Activated CD8-positive, alpha-beta T cell treated with anti-CD3 and anti-CD28 coated beads, Interleukin-2, amount 10 ng/mL, durations not matched to agents 7 days and 5 days (primary cell): ENCODE results near the gene KIF11. TPM values are rescaled to one million over a fixed set of nuclear protein-coding genes. Genes with fewer than 3 reads are reported as not detected.
A peak's percentile ranks its signal among the peaks of the same experiment; 100 is the strongest.

Source experiments
- ATAC-seq: fragments of 150-1000 bp; cut with Tn5 transposase; one replicate; pipeline ENCODE4 v1.10.0; 2021; ENCODE audit warnings: moderate library complexity
- CTCF ChIA-PET: fragments of 350-600 bp; sonication (Branson Sonifier 250); formaldehyde crosslinking; loops from one replicate; lab custom pipeline; 2021; ENCODE audit warnings: antibody characterized with exemption; lab: Charles Lee
- POLR2A ChIA-PET: fragments of 350-600 bp; sonication (Branson Sonifier 250); formaldehyde crosslinking; loops from one replicate; lab custom pipeline; 2021; ENCODE audit warnings: antibody characterized with exemption; lab: Charles Lee
- DNase-seq: peaks from one replicate; pipeline ENCODE4 v3.0.0-alpha.2; 2020
- H3K27ac Mint-ChIP-seq: one replicate; pipeline ENCODE4 v1.8.0; 2021; ENCODE audit warnings: mild to moderate bottlenecking, mixed read lengths
- H3K27me3 Mint-ChIP-seq: one replicate; pipeline ENCODE4 v1.8.0; 2021; ENCODE audit warnings: low read depth, mixed read lengths
- H3K36me3 Mint-ChIP-seq: one replicate; pipeline ENCODE4 v1.8.0; 2021; ENCODE audit warnings: low read depth, mixed read lengths
- H3K4me1 Mint-ChIP-seq: one replicate; pipeline ENCODE4 v1.8.0; 2021; ENCODE audit warnings: low read depth, mixed read lengths
- H3K4me3 Mint-ChIP-seq: one replicate; pipeline ENCODE4 v1.8.0; 2021; ENCODE audit warnings: mild to moderate bottlenecking, mixed read lengths
- H3K9me3 Mint-ChIP-seq: one replicate; pipeline ENCODE4 v1.8.0; 2022; ENCODE audit warnings: mixed read lengths; ENCODE audit not compliant: insufficient read depth
- total RNA-seq, 2 experiments: library from RNA; stranded (reverse); gene quantifications; one replicate each; pipeline ENCODE4 v1.2.3, GENCODE V29; 2021

Gene KIF11
- total RNA-seq, 2 experiments from 2014 or later = 85.2 to 87.0 TPM

DNA sequence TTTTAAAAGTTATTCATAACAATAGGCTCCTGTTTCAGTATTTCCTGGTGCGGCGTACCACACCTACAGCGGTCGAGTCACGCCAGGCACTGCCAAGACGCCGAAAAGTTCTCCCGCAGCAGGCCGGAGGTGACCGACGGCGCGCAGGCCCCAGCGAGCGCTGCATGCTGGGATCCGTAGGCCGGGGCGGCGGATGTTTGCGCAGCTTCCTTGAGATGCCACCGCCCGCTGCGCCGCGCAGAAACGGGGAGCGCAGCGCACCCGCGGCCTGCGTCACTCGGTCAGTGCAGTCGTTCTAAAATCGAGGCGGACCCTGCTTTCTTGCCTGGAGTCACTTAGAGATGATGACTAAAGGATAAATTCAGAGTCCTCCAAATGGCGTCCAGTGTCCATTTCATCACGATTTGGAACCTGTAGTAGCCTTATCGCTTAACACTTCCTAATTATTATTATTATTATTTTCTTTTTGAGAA lies 1.3 kb upstream of the KIF11 start:
- ATAC-seq (peak; percentile 79), DNase-seq (peak; percentile 93)
- Mint-ChIP-seq H3K36me3 (peaks cover 17% of the 10 kb centered on the region), H3K9me3 (no peaks in the 10 kb centered on the region), H3K4me1 (peaks cover 40% of the 10 kb centered on the region), H3K4me3 (peak overlapping the region; percentile 88), H3K27ac (peak overlapping the region; percentile 97), H3K27me3 (no peaks in the 10 kb centered on the region)
- POLR2A ChIA-PET = interaction anchor here (0.5 to 2.9 kb wide), 7 partner anchors 9 to 381 kb away, joined by 3 to 47 read pairs (median 3); partner anchors contain the start of genes CPEB3, IDE and MARCHF5
- CTCF ChIA-PET = interaction anchor here (1.2 to 2.5 kb wide), 3 partner anchors 17 to 74 kb away, joined by 3 to 38 read pairs (median 9); partner anchors contain the start of gene IDE

DNA sequence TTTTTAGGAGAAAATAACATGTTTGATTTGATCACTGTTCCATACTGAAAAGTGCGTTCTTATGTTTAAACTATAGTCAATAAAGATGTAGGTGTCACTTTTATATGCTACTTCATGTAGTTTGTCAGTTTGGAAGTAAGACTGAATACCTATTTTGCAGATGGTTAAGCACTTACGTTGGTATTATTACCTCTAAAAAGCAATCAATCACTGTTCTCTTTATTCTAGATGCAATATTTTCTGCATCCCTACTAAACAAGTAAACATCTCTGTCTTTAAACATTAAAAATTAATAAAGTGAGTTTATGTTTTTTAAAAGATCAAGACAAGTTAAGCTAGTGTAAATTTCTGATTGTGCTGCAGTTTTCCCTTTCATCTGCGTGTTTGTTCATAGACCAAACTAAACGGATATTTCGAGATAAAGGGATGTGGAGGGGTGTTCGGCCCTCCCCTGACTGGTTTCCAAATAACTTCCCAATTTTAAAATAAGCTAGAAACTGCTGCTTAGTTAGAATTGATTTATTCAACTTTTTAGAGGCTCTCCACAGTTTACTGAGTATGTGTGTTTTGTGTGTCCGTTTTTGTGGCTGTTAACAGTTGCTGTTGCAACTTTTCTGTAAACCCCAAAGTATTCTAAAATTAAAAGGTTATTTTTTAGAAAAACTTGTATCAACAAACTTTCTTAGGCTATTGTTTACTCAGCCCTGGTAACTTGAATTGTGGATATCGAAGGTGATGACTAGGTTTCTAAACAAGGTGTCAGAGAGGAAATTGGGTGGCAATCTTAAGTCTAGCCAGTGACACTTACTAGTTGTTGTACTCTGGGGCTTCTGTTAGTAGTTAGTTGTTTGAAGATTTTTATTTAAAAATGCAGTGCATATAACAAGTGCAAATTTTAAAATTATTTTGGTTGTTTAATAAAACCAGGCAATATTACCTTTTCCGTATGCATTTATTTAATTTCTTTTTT lies 974 bp downstream of the KIF11 start:
- POLR2A ChIA-PET = interaction anchor here (0.8 to 1.4 kb wide), 2 partner anchors 19 to 796 kb away, joined by 3 to 5 read pairs; partner anchors contain the start of genes IDE and TNKS2
- CTCF ChIA-PET = interaction anchor here (0.7 to 2.0 kb wide), 2 partner anchors 9 to 19 kb away, joined by 3 to 10 read pairs; partner anchors contain the start of gene IDE

DNA sequence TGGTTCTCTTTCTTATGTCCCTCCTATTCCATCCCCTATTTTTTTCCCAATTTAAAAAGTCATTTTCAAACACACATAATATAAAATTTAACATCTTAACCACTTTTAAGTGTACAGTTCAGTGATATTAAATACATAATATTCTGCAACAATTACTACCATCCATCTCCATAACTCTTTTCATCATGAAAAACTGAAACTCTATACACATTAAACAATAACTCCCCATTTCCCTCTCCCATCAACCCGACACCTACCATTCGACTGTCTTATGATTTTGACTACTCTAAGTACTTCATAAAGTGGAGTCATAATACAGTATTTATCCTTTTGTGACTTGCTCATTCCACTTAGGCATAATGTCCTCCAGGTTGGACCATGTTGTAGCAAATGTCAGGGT lies 2.6 kb downstream of the KIF11 start:
- DNase-seq = no peak
- H3K27me3 Mint-ChIP-seq = no peaks in the 10 kb centered on the region
- CTCF ChIA-PET = interaction anchor here (1.0 kb wide), 1 partner anchor 21 kb away, joined by 4 read pairs; the partner anchor contains the start of gene IDE
- peaks cover 32% of the 10 kb centered on the region for H3K36me3 Mint-ChIP-seq
- no peaks in the 10 kb centered on the region for H3K9me3 Mint-ChIP-seq
- peaks cover 58% of the 10 kb centered on the region for H3K4me1 Mint-ChIP-seq
- H3K4me3 Mint-ChIP-seq = peak overlapping the region; percentile 88
- H3K27ac Mint-ChIP-seq = peak overlapping the region; percentile 7
- POLR2A ChIA-PET = no interaction called here
- no peak for ATAC-seq

More for the DNA sequence above, 974 bp downstream of the KIF11 start:
- Mint-ChIP-seq H3K9me3 (no peaks in the 10 kb centered on the region), H3K4me1 (peaks cover 60% of the 10 kb centered on the region), H3K27ac (peak overlapping the region; percentile 97), H3K4me3 (peak overlapping the region; percentile 88), H3K36me3 (peaks cover 32% of the 10 kb centered on the region), H3K27me3 (no peaks in the 10 kb centered on the region)
- ATAC-seq (no peak), DNase-seq (no peak)

DNA sequence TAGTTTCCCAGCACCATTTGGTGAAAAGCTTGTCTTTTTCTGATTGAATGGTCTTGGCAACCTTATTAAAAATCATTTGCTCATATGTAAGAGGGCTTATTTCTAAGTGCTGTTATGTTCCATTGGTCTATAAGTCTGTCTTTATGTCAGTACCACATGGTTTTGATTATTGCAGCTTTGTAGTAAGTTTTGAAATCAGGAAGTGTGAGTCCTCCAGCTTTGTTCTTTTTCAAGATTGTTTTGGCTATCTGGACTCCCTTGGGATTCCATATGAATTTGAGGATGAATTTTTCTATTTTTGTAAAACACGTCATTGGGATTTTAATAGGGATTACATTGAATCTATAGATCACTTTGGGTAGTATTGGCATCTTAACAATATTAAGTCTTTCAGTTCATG lies 5.4 kb downstream of the KIF11 start:
- H3K4me3 Mint-ChIP-seq = no peak overlapping the region
- CTCF ChIA-PET = interaction anchor here (0.7 to 0.8 kb wide), 2 partner anchors 8 to 24 kb away, joined by 3 to 4 read pairs; partner anchors contain the start of gene IDE
- H3K27ac Mint-ChIP-seq = no peak overlapping the region
- POLR2A ChIA-PET = interaction anchor here (1.0 kb wide), 1 partner anchor 16 kb away, joined by 3 read pairs; no protein-coding TSS in a partner anchor
- peaks cover 44% of the 10 kb centered on the region for H3K36me3 Mint-ChIP-seq
- no peak for ATAC-seq
- no peaks in the 10 kb centered on the region for H3K9me3 Mint-ChIP-seq
- H3K27me3 Mint-ChIP-seq = no peaks in the 10 kb centered on the region
- DNase-seq = no peak
- H3K4me1 Mint-ChIP-seq = peaks cover 60% of the 10 kb centered on the region

DNA sequence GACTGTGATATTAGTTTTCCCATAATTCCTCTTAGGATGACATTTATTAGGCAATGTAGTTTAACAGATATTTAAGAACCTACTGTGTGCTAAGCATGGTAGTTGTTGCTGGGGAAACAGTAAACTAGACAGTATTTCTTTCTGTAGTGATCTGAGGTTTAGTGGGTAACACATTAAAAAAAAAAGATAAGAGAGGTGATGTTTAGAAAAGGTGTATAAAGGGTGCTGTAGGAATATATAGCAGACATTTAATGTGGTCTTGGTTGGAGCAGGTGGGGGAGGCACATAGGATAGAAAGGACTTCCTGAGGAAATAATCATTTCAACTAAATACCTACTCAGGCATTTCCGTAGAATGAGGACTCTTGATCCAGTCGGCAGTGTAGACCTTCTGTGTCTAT lies 11.9 kb downstream of the KIF11 start:
- H3K4me3 Mint-ChIP-seq = no peak overlapping the region
- peak overlapping the region; percentile 58 for H3K27ac Mint-ChIP-seq
- POLR2A ChIA-PET = interaction anchor here (0.7 kb wide), 1 partner anchor 1956 kb away, joined by 3 read pairs; no protein-coding TSS in a partner anchor
- DNase-seq = no peak
- H3K4me1 Mint-ChIP-seq = peaks cover 44% of the 10 kb centered on the region
- ATAC-seq = no peak
- H3K36me3 Mint-ChIP-seq = peaks cover 50% of the 10 kb centered on the region
- H3K9me3 Mint-ChIP-seq = no peaks in the 10 kb centered on the region
- H3K27me3 Mint-ChIP-seq = no peaks in the 10 kb centered on the region
- CTCF ChIA-PET = no interaction called here

GRCh38 chr10:92615515-92615914 lies 22.6 kb downstream of the KIF11 start:
- peaks cover 60% of the 10 kb centered on the region for H3K36me3 Mint-ChIP-seq
- H3K4me1 Mint-ChIP-seq = peaks cover 4% of the 10 kb centered on the region
- H3K4me3 Mint-ChIP-seq = no peak overlapping the region
- H3K9me3 Mint-ChIP-seq = no peaks in the 10 kb centered on the region
- CTCF ChIA-PET = no interaction called here
- POLR2A ChIA-PET = no interaction called here
- DNase-seq (no peak), ATAC-seq (no peak)
- no peaks in the 10 kb centered on the region for H3K27me3 Mint-ChIP-seq
- H3K27ac Mint-ChIP-seq = no peak overlapping the region

- Mint-ChIP-seq H3K36me3 (peaks cover 71% of the 10 kb centered on the region), H3K27me3 (no peaks in the 10 kb centered on the region), H3K4me3 (no peak overlapping the region), H3K9me3 (no peaks in the 10 kb centered on the region), H3K27ac (no peak overlapping the region), H3K4me1 (peaks cover 4% of the 10 kb centered on the region)
- ChIA-PET CTCF (interaction anchor here (1.1 kb wide), 1 partner anchor 11 kb away, joined by 3 read pairs; no protein-coding TSS in a partner anchor), POLR2A (no interaction called here)
- ATAC-seq = no peak
- no peak for DNase-seq
These were observed 26.4 kb downstream of the KIF11 start for GRCh38 chr10:92619368-92619767.

GRCh38 chr10:92627845-92628480 lies 35.0 kb downstream of the KIF11 start:
- CTCF ChIA-PET = no interaction called here
- no peak overlapping the region for H3K27ac Mint-ChIP-seq
- DNase-seq (no peak), ATAC-seq (no peak)
- H3K4me3 Mint-ChIP-seq = no peak overlapping the region
- no peaks in the 10 kb centered on the region for H3K4me1 Mint-ChIP-seq
- POLR2A ChIA-PET = interaction anchor here (0.6 to 0.7 kb wide), 2 partner anchors 829 to 872 kb away, joined by 3 to 6 read pairs; no protein-coding TSS in a partner anchor
- H3K36me3 Mint-ChIP-seq = peaks cover 75% of the 10 kb centered on the region
- no peaks in the 10 kb centered on the region for H3K27me3 Mint-ChIP-seq
- no peaks in the 10 kb centered on the region for H3K9me3 Mint-ChIP-seq

DNA sequence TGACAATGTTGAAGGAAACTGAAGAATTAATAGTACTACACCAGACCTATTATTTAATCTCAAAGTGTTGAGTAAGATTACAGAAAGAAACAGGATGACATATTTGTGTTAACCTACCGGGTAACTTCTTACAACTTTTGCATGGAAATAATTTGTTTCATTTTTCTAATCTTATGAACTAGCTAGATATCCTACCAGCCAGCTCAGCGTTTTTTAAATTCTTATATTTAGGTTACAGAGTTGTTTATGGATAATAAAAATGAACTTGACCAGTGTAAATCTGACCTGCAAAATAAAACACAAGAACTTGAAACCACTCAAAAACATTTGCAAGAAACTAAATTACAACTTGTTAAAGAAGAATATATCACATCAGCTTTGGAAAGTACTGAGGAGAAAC lies 37.0 kb downstream of the KIF11 start:
- ATAC-seq = no peak

DNA sequence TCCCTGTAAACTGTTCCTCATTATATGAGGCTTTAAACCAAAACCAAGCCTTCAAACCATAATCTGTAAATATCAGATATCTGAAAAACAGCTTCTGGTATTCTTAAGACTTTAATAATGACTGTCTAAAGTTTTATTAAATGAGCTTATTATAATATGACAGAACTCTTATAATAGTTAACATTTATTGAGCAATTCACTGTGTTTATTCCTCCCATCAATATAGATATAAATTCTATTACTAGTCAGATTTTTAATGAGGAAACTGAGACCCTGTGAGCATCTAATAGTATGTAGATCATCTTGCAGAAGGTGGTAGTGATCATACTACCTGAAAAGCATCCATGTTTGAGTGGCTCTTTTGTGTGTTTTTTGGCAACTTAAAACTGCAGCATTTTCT lies 45.1 kb downstream of the KIF11 start:
- CTCF ChIA-PET = no interaction called here
- Mint-ChIP-seq H3K36me3 (peaks cover 58% of the 10 kb centered on the region), H3K4me1 (no peaks in the 10 kb centered on the region)

More for the DNA sequence above, 37.0 kb downstream of the KIF11 start:
- CTCF ChIA-PET = interaction anchor here (0.9 kb wide), 1 partner anchor 15 kb away, joined by 3 read pairs; no protein-coding TSS in a partner anchor
- Mint-ChIP-seq H3K36me3 (peaks cover 69% of the 10 kb centered on the region), H3K4me3 (no peak overlapping the region), H3K27ac (no peak overlapping the region), H3K27me3 (no peaks in the 10 kb centered on the region), H3K4me1 (no peaks in the 10 kb centered on the region), H3K9me3 (no peaks in the 10 kb centered on the region)
- POLR2A ChIA-PET = interaction anchor here (0.6 kb wide), 1 partner anchor 241 kb away, joined by 3 read pairs; no protein-coding TSS in a partner anchor
- no peak for DNase-seq

GRCh38 chr10:92640107-92640506 lies 47.2 kb downstream of the KIF11 start:
- ATAC-seq = no peak
- CTCF ChIA-PET = interaction anchor here (0.6 kb wide), 1 partner anchor 41 kb away, joined by 3 read pairs; no protein-coding TSS in a partner anchor
- H3K9me3 Mint-ChIP-seq = no peaks in the 10 kb centered on the region
- no peaks in the 10 kb centered on the region for H3K27me3 Mint-ChIP-seq
- no peak overlapping the region for H3K27ac Mint-ChIP-seq
- DNase-seq = no peak
- H3K36me3 Mint-ChIP-seq = peaks cover 59% of the 10 kb centered on the region
- no peak overlapping the region for H3K4me3 Mint-ChIP-seq
- H3K4me1 Mint-ChIP-seq = peaks cover 8% of the 10 kb centered on the region
- POLR2A ChIA-PET = no interaction called here

More for the DNA sequence above, 45.1 kb downstream of the KIF11 start:
- no peaks in the 10 kb centered on the region for H3K27me3 Mint-ChIP-seq
- POLR2A ChIA-PET = no interaction called here
- ATAC-seq = no peak
- no peak overlapping the region for H3K27ac Mint-ChIP-seq
- no peaks in the 10 kb centered on the region for H3K9me3 Mint-ChIP-seq
- no peak overlapping the region for H3K4me3 Mint-ChIP-seq
- no peak for DNase-seq
